Activated CD4-positive, alpha-beta T cell treated with anti-CD3 and anti-CD28 coated beads, Interleukin-10, Interleukin-2, amounts not matched to agents 100 ng/mL and 50 ng/mL, durations not matched to agents 16 hours and 8 hours (primary cell): Measurements from ENCODE around the gene GATD1.

Source experiments
- DNase-seq: peaks from one replicate; pipeline ENCODE4 v3.0.0-alpha.2; 2020

Gene GATD1

GRCh38 chr11:795634-796564 lies 18.6 kb upstream of the GATD1 start:
- peak; percentile 92 for DNase-seq

- DNase-seq = no peak
Measured at GRCh38 chr11:794766-795633, 17.7 kb upstream of the GATD1 start.

- no peak for DNase-seq
Measured at GRCh38 chr11:794013-794765, 16.9 kb upstream of the GATD1 start.

GRCh38 chr11:793556-793955 lies 16.3 kb upstream of the GATD1 start:
- no peak for DNase-seq

GRCh38 chr11:792873-793272 lies 15.6 kb upstream of the GATD1 start:
- DNase-seq = no peak

GRCh38 chr11:792535-792821 lies 15.2 kb upstream of the GATD1 start:
- no peak for DNase-seq

- no peak for DNase-seq
Measured at GRCh38 chr11:791658-792534, 14.6 kb upstream of the GATD1 start.

DNA sequence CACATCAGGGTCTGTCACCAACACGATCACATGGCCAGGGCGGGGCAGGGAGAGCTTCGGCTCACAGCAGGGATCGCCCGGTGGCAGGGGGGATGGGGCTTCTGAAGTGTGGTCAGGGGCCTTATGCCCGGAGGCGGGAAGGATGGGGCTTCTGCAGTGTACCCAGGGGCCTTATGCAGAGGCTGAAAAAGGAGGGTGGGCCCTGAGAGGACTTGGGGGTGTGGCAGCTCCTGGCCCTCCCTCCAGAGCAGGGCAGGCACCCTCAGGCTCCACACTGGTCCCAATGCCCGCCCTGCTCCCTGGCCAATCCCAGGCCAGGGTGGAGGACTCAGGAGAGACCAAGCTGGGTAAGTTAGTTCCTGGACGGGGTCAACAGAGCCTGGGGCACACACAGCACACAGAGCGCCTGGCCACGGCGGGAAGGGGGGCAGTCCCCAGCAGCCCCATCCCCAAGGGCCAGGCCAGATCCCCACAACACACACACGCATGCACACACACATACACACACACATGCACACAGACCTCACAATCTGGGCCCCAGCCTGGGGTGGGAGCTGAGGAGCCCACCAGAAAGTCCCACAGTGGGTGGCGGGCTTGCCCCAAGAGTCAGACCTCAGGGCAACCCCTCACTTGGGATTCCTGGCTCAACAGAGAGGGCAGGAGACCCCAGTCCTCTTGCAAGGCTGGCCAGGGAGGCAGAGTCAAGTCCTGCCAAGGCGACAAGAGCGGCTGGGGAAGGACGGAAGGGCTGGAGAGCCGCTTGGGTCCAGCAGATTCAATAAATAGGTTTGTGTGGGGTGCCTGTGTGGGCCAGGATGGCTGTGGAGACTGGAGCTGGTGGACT lies 13.7 kb upstream of the GATD1 start:
- no peak for DNase-seq

GRCh38 chr11:789943-790342 lies 12.7 kb upstream of the GATD1 start, which contains the start of gene CEND1:
Gene CEND1 (minus strand): TSS chr11:790090. CDS start chr11:788576, 1,514 bp downstream.
- peak; percentile 74 for DNase-seq

DNA sequence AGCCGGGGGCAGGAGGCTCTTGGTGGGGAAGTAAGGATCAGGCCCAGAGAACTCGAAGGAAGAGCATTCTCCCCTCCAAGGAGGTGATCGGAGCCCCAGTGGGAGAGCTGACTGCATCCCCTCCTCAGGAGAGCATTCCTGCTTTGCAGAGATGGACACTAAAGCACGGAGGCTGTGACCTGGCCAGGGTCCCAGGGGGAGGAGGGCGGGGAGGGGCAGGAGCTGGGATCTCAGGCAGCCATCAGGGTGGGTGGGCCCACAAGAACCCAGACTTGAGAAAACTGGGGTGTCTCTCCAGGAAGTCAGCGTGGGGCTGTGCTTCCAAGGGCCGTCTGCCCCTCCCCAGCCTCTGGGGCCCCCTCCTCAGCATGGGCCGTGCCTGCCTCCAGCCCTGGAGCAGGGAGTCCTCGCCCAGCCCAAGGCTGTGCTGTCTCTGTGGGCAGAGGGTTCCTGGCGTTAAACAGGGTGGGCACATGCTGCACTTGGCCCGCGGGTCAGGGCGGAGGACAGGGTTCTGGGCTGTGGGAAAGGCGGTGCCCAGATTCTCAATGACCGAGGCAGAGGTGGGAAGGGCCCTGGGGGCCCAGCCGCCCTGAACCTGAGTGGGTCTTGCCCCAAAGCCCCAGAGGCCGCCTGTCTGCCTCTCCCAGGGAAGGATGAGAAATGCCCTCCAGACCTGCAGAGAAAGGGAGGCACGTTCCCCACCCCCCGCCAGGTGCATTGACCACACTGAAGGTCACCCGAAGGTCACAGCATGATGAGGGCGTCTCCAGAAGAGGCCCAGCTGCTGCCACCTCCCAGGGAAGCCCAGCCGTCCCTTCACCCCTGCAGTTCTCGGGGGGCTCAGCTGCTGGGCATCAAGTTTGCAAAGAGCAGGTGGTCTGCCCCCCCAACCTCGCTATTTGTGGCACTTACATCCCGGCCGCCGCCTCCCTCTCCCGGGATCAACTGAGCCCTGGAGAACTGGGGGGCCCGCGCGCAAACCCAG lies 12.0 kb upstream of the GATD1 start:
- DNase-seq = no peak

- no peak for DNase-seq
Measured at GRCh38 chr11:788009-788640, 10.8 kb upstream of the GATD1 start.

DNA sequence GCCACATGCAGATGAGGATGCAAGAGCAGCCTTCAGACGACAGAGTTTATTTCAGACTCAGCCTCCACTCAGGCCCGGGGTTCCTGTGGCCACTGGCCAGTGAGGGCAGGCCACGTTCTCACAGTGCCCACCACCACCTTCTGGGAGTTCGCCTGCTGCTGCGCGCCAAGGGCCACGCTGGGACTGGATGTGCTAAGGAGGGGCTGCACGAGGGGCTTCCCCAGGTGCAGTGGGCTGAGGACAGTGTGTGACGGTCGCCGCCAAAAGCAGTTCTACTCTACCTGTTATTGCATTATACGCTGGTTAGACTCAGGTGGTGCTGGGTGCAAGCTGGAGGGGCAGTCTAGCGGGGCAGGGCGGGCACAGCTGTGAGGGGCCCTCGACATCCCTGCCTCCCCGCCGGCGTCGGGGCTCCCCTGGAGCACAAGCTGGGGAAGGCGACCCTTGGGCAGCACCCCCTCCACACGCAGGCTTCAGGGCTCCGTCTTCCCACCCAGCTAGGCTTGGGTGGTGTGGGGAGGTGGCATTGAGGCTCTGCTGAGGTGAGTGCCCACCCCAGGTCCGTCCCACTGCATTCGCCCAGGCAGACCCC lies 9.9 kb upstream of the GATD1 start:
- DNase-seq = no peak

GRCh38 chr11:786235-787083 lies 9.2 kb upstream of the GATD1 start:
- no peak for DNase-seq

- DNase-seq = peak; percentile 37
Measured at GRCh38 chr11:783581-784015, 6.3 kb upstream of the GATD1 start.

DNA sequence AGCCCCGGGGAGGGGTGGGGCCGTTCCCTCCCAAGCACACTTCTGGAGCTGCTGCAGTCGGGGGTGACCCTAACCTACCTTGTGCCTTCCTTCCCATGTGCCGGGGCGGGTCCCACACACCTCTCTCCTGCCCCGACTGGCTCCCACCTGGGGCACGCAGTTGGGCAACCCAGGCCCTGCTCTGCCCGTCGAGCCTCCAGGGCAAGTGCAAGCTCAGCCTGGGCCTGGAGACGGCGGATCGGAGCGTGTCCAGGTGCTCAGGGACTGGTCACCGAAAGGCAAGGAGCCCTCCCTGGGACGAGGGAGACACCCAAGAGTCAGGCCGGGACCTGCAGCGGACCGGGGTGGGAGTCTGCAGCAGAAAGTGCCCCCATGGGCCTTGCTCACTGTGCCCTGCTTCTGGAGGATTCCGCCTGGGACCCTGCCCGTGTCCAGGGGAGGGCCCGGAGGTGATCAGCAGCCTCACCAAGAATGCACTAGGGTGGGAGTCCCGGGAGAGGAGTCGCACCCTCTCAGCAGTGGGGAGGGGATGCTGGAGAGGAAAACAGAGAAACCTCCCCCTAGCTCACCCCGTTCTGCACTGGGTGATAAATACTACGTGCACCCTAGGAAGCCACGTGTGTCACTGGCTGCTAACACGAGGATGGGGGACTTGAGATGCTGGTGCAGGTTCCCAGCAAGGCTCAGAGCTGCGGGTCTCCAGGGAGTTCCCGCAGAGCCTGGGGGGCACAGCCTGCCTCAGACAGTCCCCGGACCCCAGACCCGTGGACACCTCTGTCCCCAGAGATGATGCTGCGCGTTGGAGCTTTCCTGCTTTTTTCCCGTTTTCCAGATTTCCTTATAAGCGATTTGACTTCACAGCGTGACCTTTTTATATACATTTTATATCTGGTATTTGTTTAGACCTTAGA lies 5.2 kb upstream of the GATD1 start:
- DNase-seq = no peak

DNA sequence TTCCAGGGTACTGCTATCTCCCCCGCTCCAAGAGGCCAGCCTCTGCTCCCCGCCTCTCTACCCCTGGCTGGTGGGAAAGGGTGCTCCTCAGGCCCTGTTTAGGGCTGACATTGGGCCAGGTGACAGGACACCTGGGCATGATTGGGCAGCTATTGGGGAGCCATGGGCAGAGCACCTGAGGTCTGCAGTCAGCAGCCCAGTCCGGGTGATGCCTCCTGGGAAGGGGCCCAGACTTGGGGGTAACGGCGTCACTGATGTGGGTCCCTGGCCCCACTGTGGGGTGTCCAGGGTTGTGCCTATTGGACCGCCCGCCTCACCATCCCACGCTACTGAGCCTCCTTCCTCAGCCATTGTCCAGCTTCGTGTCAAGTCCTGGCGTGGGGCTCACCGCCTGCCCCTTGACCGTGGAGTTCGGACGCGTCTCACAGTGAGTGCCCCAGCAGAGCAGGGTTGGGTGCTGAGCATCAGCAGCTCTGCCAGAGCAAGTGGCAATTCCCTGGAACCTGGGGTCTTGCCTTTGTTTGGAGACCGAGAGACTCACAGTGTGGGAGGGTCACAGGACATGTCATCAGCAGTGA lies 2.8 kb upstream of the GATD1 start:
- DNase-seq = no peak
